ENCODE data around the gene ULBP2.

DNA sequence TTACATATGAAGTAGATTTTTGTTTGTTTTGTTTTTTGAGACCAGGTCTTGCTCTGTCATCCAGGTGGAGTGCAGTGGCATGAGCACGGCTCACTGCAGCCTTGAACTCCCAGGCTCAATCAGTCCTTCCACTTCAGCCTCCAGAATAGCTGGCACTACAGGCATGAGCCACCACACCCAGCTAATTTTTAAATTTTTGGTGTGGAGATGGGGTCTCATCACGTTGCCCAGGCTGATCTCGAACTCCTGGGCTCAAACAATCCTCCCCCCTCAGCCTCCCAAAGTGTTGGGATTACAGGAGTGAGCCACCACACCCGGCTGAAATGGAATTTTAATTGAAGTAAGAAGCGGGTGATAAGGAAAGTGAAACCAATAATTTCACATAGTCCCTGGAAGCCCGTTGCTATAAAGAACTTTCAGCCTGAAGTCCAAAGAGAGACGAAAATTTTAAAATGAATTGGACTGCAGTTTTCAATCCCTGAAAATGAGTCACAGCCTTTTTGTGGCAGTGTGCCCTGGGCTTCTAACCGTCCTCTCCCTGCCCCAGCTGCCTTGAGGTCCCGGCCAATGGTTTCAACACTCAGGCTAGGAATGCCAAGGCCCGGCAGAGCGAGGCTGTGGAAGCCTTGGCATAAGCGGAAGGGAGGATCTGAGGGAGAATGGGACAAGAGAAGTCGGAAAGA, 44.7 kb upstream of the ULBP2 start:
- TF ChIP-seq, protein P1, sequence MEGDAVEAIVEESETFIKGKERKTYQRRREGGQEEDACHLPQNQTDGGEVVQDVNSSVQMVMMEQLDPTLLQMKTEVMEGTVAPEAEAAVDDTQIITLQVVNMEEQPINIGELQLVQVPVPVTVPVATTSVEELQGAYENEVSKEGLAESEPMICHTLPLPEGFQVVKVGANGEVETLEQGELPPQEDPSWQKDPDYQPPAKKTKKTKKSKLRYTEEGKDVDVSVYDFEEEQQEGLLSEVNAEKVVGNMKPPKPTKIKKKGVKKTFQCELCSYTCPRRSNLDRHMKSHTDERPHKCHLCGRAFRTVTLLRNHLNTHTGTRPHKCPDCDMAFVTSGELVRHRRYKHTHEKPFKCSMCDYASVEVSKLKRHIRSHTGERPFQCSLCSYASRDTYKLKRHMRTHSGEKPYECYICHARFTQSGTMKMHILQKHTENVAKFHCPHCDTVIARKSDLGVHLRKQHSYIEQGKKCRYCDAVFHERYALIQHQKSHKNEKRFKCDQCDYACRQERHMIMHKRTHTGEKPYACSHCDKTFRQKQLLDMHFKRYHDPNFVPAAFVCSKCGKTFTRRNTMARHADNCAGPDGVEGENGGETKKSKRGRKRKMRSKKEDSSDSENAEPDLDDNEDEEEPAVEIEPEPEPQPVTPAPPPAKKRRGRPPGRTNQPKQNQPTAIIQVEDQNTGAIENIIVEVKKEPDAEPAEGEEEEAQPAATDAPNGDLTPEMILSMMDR (IDR thresholded peaks at IDR 0.05), result no peak
- no peak for TF ChIP-seq POLR2A (IDR thresholded peaks at IDR 0.05)

Measured in heart left ventricle (tissue), 13 donors.